ACC112 (cell line): ENCODE measurements around the gene SEPTIN11.

Experiments
- H2AFZ ChIP-seq: fragments of 200-600 bp; sonication (generic); one replicate; pipeline ENCODE4 v1.6.0; 2017; ENCODE audit warnings: antibody characterized with exemption, low read length; ENCODE audit not compliant: unreplicated experiment
- H3K27ac ChIP-seq: fragments of 200-600 bp; sonication (generic); 2 replicates; pipeline ENCODE4 v1.5.1; 2014; ENCODE audit warnings: low read depth, mild to moderate bottlenecking, antibody characterized with exemption, low read length, moderate library complexity
- H3K27me3 ChIP-seq: fragments of 200-600 bp; sonication (generic); 2 replicates; pipeline ENCODE4 v1.6.1; 2014; ENCODE audit warnings: mild to moderate bottlenecking, antibody characterized with exemption, low read length, moderate library complexity, mixed read lengths; ENCODE audit not compliant: insufficient read depth
- H3K36me3 ChIP-seq: fragments of 200-600 bp; sonication (generic); 2 replicates; pipeline ENCODE4 v1.6.1; 2016; ENCODE audit warnings: mild to moderate bottlenecking, antibody characterized with exemption, low read length, moderate library complexity, mixed read lengths; ENCODE audit not compliant: insufficient read depth
- H3K4me1 ChIP-seq: fragments of 200-600 bp; sonication (generic); one replicate; pipeline ENCODE4 v1.6.1; 2016; ENCODE audit warnings: low read length, mixed read lengths; ENCODE audit not compliant: insufficient read depth, unreplicated experiment, control insufficient read depth
- H3K4me3 ChIP-seq: fragments of 200-600 bp; sonication (generic); 2 replicates; pipeline ENCODE4 v1.5.1; 2014; ENCODE audit warnings: mild to moderate bottlenecking, low read depth, low read length
- H3K79me2 ChIP-seq: fragments of 200-600 bp; sonication (generic); one replicate; pipeline ENCODE4 v1.6.0; 2016; ENCODE audit warnings: low read length; ENCODE audit not compliant: control insufficient read depth, unreplicated experiment, insufficient read depth

SEPTIN11 gene

DNA sequence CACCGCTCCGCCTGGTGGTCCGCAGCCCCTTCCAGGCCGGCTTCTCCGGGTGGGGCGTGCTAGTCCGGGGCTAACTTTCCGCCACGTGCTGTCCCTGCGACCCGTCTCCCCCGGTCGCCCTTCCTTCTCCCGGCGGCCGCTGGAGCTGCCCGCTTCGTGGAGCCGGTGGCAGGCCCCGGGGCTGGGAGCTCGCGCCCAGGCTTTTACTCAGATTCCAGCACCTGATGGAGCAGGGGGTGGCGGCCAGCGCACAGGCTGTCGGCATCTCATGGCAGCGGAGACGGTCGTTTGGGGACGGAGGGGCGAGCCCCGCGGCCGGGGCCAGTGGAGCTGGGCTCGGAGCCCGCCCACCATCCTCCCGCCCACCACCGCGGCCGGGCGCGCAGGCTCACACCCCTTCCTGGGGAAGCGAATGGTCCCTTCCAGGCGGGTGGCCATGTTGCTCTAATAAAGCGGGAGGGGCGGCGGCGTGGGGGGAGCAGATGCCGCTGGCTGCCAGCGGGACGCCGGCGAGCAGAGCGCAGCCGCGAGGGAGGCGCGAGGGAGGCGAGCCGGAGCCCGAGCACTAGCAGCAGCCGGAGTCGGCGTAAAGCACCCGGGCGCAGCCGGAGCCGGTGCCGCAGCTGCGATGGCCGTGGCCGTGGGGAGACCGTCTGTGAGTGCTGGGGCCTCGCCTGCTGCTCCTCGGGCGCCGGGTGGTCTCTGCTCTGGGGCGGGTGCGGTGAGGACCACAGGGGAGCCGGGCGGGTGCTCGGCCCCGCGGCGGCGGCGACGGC is at the start of gene SEPTIN11:
Gene SEPTIN11, plus strand, starts transcription at position 477 of the 776 bp plus-strand sequence. Its CDS starts 152 bp downstream, at position 629.
- no peaks in the 10 kb centered on the region for H3K27me3 ChIP-seq
- H3K4me3 ChIP-seq: peak within 1 kb of the TSS; percentile 96
- H3K27ac ChIP-seq: peak within 1 kb of the TSS; percentile 70
- H3K36me3 ChIP-seq: no peaks in the 10 kb centered on the region
- peaks cover 18% of the 10 kb centered on the region for H3K4me1 ChIP-seq
- peaks cover 55% of the 10 kb centered on the region for H3K79me2 ChIP-seq
- H2AFZ ChIP-seq: peak within 1 kb of the TSS; percentile 75

DNA sequence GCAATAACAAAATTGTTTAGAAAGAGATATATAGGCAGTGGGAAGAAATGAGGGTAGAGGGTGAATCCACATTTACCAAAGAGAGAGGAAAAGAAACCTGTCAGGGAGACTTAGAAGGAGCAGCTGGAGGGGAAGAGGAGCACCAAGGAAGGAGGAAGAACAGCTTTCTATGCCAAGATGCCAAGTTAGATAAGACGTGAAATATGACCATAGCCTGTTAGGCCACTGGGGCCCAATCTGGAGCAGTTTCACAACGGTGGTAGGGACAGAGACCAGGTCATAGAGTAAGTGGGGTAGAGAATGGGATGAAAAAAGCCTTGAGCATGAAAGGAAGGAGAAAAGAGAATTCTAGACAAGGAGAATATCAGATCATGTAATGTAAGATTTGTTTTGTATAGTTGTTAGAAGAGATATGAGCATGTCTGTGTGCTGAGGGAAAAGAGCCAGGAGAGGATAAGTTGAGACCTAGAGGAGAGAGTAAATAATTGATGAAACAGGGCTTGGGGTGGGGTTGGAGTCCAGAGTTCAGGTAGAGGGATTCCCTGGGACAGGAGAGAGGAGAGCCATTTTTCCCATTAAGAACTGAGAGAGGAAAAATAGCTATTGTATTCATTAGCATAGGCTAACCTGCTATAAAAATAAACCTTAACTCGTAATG is 47.2 kb upstream of the SEPTIN11 start:
- Histone ChIP-seq H3K27me3 (peaks cover 50% of the 10 kb centered on the region), H2AFZ (no peak overlapping the region), H3K79me2 (no peaks in the 10 kb centered on the region), H3K4me3 (no peak overlapping the region), H3K4me1 (no peaks in the 10 kb centered on the region), H3K36me3 (no peaks in the 10 kb centered on the region), H3K27ac (no peak overlapping the region)

DNA sequence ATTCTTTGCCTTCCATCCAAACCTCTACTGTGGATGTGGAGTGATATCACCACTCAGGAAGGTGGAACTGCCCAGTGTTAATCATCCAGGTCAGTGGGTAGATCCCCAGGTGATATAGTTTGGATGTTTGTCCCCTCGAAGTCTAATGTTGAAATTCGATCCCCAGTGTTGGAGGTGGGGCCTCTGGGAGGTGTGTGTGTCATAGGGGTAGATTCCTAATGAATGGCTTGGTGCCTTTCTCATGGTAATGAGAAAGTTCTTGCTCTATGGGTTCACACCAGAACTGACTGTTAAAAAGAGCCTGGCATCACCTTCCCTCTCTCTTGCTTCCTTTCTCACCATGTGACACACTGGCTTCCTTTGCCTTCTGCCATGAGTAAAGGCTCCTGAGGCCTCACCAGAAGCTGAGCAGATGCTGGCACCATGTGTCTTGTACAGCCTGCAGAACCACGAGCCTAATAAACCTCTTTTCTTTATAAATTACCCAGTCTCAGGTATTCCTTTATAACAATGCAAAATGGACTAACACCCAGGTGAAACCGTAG is 44.8 kb upstream of the SEPTIN11 start:
- Histone ChIP-seq H3K79me2 (no peaks in the 10 kb centered on the region), H3K4me1 (no peaks in the 10 kb centered on the region), H3K27ac (no peak overlapping the region), H3K4me3 (no peak overlapping the region), H3K36me3 (no peaks in the 10 kb centered on the region), H3K27me3 (peaks cover 38% of the 10 kb centered on the region), H2AFZ (no peak overlapping the region)

DNA sequence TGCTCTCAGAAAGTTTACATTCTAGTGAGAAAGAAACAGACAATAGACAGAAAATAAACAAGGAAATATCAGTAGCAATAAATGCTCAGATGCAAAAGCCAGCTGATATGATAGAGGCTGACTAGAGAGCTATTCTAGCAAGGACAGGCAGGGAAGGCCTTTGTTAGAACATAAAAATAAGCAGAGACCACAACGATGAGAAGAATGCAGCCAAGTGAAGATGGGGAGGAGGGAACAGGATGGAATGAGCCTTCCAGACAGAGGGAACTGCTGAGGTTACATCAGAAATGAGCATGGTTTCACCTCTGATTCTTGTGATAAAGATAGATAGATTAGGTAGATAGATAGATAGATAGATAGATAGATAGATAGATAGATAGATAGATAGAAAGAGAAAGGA is 44.0 kb upstream of the SEPTIN11 start:
- Histone ChIP-seq H3K4me1 (no peaks in the 10 kb centered on the region), H3K27ac (no peak overlapping the region), H3K27me3 (peaks cover 39% of the 10 kb centered on the region), H3K36me3 (no peaks in the 10 kb centered on the region), H3K4me3 (no peak overlapping the region), H2AFZ (no peak overlapping the region), H3K79me2 (no peaks in the 10 kb centered on the region)

DNA sequence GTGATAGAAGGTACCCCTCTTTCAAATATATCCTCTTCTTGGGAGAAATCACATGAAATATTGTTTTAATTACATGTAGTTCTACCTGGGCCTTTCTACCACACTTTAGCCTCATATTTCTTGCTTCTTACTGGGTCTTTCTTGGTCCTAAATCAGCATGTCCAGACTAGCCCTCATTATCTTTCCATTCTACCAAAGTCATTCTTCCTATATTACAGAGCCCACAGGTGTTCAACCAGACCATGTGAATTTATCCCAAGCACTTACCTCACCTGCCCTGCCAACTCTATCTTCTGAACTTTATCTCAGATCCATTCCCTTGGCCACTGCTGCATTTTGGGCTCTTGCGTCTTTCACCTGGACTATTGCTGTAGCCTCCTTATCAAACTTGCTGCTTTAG is 39.8 kb upstream of the SEPTIN11 start:
- Histone ChIP-seq H3K4me3 (no peak overlapping the region), H3K36me3 (no peaks in the 10 kb centered on the region), H3K79me2 (no peaks in the 10 kb centered on the region), H3K27me3 (peaks cover 24% of the 10 kb centered on the region), H2AFZ (no peak overlapping the region), H3K4me1 (no peaks in the 10 kb centered on the region), H3K27ac (no peak overlapping the region)

DNA sequence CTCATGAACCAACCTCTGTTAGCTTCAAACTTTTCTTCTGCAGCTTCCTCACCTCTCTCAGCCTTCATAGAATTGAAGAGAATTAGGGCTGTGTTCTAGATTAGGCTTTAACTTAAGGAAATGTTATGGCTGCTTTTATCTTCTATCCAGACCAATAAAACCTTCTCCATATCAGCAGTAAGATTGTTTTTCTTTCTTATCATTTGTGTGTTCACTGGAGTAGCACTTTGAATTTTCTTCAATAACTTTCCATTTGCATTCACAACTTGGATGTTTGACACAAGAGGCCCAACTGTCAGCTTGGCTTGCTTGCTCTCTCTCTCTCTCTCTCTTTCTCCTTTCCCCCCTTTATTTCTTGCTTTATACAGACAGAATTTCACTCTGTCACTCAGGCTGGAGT is 28.8 kb upstream of the SEPTIN11 start:
- no peak overlapping the region for H3K4me3 ChIP-seq
- no peak overlapping the region for H3K27ac ChIP-seq
- H3K4me1 ChIP-seq: no peaks in the 10 kb centered on the region
- no peaks in the 10 kb centered on the region for H3K27me3 ChIP-seq
- no peaks in the 10 kb centered on the region for H3K79me2 ChIP-seq
- no peak overlapping the region for H2AFZ ChIP-seq
- H3K36me3 ChIP-seq: no peaks in the 10 kb centered on the region

DNA sequence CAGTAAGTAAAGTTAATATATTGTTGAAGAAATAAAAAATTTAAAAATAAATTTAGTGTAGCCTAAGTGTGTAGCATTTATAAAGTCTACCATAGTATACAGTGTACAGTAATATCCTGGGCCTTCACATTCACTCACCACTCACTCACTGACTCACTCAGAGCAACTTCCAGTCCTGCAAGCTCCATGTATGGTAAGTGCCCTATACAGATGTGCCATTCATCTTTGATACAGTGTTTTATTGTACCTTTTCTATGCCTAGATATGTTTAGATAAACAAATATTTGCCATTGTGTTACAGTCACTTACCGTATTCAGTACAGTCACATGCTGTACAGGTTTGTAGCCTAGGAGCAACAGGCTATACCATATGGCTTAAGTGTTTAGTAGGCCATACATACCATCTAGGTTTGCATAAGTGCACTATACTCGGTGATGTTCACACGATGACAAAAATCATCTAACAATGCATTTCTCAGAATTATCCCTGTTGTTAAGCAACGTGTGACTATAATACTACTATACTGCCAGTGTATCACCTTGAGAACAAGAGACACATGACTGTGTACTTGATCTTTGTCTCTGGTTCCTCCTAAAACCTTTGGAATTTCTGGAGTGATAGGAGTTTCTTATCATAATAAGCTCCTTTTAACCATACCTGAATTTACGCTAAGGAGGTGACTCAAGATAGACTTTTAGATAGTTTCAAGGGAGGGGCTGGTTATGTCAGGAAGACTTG is 25.8 kb upstream of the SEPTIN11 start:
- no peak overlapping the region for H3K4me3 ChIP-seq
- no peaks in the 10 kb centered on the region for H3K79me2 ChIP-seq
- H3K27me3 ChIP-seq: no peaks in the 10 kb centered on the region
- no peak overlapping the region for H2AFZ ChIP-seq
- no peaks in the 10 kb centered on the region for H3K36me3 ChIP-seq
- H3K27ac ChIP-seq: no peak overlapping the region
- no peaks in the 10 kb centered on the region for H3K4me1 ChIP-seq

DNA sequence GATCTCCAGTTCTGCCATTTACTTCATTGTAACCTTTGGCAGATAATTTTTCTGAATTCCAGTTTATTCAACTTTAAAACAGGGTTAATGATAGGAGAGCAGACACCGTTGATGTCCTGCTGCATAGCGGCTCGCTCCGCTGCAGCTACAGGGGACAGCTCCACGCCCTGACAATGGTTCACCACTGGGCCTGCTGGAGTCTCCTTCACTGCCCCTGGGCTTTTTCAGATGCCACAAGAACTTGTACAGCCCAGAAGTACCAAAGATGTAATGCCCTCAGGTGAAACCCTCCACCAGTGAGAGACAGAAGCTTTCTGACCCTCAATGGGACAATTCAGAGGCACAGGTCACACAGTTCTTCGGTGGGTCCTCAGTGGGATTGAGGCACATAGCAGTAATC is 22.7 kb upstream of the SEPTIN11 start:
- Histone ChIP-seq H3K79me2 (no peaks in the 10 kb centered on the region), H3K27ac (no peak overlapping the region), H2AFZ (no peak overlapping the region), H3K27me3 (no peaks in the 10 kb centered on the region), H3K4me3 (no peak overlapping the region), H3K36me3 (no peaks in the 10 kb centered on the region), H3K4me1 (no peaks in the 10 kb centered on the region)

DNA sequence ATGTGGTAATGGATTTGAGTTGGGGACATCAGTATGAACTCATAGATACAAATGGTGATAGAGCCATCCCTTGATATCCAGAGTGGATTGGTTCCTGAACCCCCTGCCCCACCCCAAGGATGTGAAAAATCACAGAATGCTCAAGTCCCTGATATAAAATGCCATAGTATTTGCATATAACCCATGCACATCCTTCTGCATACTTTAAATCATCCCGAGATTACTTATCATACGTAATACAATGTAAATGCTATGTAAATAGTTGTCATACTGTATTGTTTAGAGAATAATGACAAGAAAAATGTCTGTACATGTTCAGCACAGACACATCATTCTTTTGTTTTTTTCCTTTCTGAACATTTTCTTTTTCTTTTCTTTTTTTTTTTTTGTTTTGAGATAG is 18.9 kb upstream of the SEPTIN11 start:
- Histone ChIP-seq H3K27me3 (no peaks in the 10 kb centered on the region), H3K36me3 (no peaks in the 10 kb centered on the region), H3K4me1 (no peaks in the 10 kb centered on the region), H3K4me3 (no peak overlapping the region), H2AFZ (no peak overlapping the region), H3K27ac (no peak overlapping the region), H3K79me2 (no peaks in the 10 kb centered on the region)

DNA sequence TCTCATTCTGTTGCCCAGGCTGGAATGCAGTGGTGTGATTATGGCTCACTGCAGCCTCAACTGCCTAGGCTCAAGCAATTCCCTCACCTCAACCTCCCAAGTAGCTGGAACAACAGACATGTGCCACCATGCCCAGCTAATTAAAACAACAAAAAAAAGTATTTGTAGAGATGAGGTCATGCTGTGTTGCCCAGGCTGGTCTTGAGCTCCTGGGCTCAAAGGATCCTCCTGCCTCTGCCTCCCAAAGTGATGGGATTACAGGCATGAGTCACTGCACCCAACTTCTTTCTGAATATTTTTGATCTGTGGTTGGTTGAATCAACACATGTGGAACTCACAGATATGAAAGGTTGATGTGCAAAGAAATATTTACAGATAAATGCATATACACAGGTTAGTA is 18.5 kb upstream of the SEPTIN11 start:
- Histone ChIP-seq H3K4me1 (no peaks in the 10 kb centered on the region), H3K36me3 (no peaks in the 10 kb centered on the region), H3K27ac (no peak overlapping the region), H3K27me3 (no peaks in the 10 kb centered on the region), H3K79me2 (no peaks in the 10 kb centered on the region), H3K4me3 (no peak overlapping the region), H2AFZ (no peak overlapping the region)
